Lower leg skin (tissue), 4 donors: ENCODE data around the gene SNRNP200. TPM values are rescaled to one million over a fixed set of nuclear protein-coding genes. Genes with fewer than 3 reads are reported as not detected.
"Not testable (repeated sequence)": the region's sequence is repeated elsewhere in the genome, so short reads cannot be mapped to it uniquely, and the experiment has no call there.

ENCODE experiments used
- DNase-seq, 2 donors: peaks; one replicate each; pipeline ENCODE4 v3.0.0-alpha.2; 2019; ENCODE audit warnings: low spot score in 2 of 2
- H3K4me3 ChIP-seq: fragments of 200-600 bp; sonication (generic); 2 replicates; pipeline ENCODE4 v1.5.1; 2017; ENCODE audit warnings: mild to moderate bottlenecking, low read depth; ENCODE audit not compliant: poor library complexity, severe bottlenecking
- POLR2A ChIP-seq, 2 donors: fragments of 450-650 bp; IDR thresholded peaks; one replicate each; pipeline ENCODE4 v1.6.1; 2016 to 2017; ENCODE audit warnings: antibody characterized with exemption in 2 of 2, mild to moderate bottlenecking in 1 of 2, moderate library complexity in 1 of 2
- WGBS, 2 donors: methylation state at CpG; one replicate each; pipeline ENCODE4 v1.1.5; 2018; 5-methylcytosine and 5-hydroxymethylcytosine counted together
- intact Hi-C: fragments of 100-400 bp; cut with DNase I; formaldehyde crosslinking; loops from one replicate; pipeline ENCODE4 v1.15.0; 2023; ENCODE audit warnings: low total_unique reads
- total RNA-seq, 4 donors: library from RNA; depleted of rRNA; stranded (reverse); fragments of >200 nt; gene quantifications; one replicate each; pipeline ENCODE4 v1.1.0, GENCODE V29; 2016
- TF ChIP-seq, protein P1 (sequence below), 3 donors: fragments of 450-650 bp; IDR thresholded peaks; one replicate each; pipeline ENCODE4 v1.5.1; 2016; ENCODE audit warnings: antibody characterized with exemption in 3 of 3, mild to moderate bottlenecking in 3 of 3, moderate library complexity in 2 of 3

SNRNP200 gene
- total RNA-seq, 4 donors from 2014 or later = 73.4 to 94.0 (median 87.5) TPM

DNA sequence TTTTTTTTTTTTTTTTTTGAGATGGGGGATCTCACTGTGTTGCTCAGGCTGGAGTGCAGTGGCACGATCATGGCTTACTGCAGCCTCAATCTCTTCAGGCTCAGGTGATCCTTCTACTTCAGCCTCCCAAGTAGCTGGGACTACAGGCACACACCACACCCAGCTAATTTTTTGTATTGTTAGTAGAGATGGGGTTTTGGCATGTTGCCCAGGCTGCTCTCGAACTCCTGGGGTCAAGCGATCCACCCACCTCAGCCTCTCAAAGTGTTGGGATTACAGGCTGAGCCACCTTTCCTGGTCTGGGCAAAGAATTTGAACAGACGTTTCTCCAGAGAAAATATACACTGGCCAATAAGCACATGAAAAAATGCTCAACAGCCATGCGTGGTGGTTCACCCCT is 2.9 kb upstream of the SNRNP200 start:
- DNase-seq = no peak
- intact Hi-C loops = no loop called here
- WGBS, 2 donors = 75 to 81% methylated on average over 5 of the region's 5 CpGs
- TF ChIP-seq, protein P1, sequence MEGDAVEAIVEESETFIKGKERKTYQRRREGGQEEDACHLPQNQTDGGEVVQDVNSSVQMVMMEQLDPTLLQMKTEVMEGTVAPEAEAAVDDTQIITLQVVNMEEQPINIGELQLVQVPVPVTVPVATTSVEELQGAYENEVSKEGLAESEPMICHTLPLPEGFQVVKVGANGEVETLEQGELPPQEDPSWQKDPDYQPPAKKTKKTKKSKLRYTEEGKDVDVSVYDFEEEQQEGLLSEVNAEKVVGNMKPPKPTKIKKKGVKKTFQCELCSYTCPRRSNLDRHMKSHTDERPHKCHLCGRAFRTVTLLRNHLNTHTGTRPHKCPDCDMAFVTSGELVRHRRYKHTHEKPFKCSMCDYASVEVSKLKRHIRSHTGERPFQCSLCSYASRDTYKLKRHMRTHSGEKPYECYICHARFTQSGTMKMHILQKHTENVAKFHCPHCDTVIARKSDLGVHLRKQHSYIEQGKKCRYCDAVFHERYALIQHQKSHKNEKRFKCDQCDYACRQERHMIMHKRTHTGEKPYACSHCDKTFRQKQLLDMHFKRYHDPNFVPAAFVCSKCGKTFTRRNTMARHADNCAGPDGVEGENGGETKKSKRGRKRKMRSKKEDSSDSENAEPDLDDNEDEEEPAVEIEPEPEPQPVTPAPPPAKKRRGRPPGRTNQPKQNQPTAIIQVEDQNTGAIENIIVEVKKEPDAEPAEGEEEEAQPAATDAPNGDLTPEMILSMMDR (IDR thresholded peaks at IDR 0.05) = no peak
- no peak for TF ChIP-seq POLR2A (IDR thresholded peaks at IDR 0.05)
- H3K4me3 ChIP-seq = no peak overlapping the region

DNA sequence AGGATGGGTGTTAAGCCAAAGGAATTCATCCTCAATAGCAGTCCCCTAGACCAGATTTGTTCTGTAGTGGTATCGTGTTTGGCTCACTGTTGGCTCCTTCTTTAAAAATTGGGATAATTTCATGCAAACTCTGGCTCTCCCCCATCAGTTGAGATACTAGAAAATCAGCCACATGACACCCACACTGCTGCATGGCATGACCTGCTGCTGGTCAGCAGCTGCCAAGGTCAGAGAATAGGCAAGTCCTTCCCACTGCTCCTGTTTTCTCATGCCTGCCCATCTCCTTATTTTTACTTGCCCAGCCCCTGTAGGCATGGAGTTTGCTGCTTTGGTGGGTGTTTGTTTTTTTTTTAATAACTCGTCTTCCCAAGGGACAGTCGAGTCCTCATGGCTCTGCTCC is 1.0 kb upstream of the SNRNP200 start:
- 90% methylated on average over 3 of the region's 3 CpGs for WGBS, 2 donors
- TF ChIP-seq POLR2A (IDR thresholded peaks at IDR 0.05) = no peak
- TF ChIP-seq, protein P1 (IDR thresholded peaks at IDR 0.05) = no peak
- H3K4me3 ChIP-seq = no peak overlapping the region
- intact Hi-C loops = no loop called here
- no peak for DNase-seq

DNA sequence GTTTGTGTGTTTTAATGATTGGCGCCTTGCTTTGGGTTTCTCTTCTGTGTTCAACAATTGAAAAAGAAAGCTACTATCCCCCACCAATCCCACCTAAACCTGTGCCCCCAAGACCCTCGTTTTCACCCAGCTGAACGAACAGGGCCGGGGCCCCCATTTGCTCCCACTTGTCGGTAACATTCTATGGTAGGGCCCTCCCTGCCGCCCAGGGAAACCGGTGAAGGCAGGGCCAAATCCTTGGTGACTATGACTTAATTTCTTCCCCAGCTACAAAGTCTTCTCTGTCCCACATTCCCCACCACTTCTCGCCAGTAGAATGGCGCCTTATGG is 598 bp upstream of the SNRNP200 start:
- TF ChIP-seq, protein P1 (IDR thresholded peaks at IDR 0.05) = no peak
- TF ChIP-seq POLR2A (IDR thresholded peaks at IDR 0.05) = no peak
- intact Hi-C loops = no loop called here
- peak overlapping the region; percentile 84 for H3K4me3 ChIP-seq
- no peak for DNase-seq
- WGBS, 2 donors = 20 to 26% methylated on average over 9 of the region's 9 CpGs

DNA sequence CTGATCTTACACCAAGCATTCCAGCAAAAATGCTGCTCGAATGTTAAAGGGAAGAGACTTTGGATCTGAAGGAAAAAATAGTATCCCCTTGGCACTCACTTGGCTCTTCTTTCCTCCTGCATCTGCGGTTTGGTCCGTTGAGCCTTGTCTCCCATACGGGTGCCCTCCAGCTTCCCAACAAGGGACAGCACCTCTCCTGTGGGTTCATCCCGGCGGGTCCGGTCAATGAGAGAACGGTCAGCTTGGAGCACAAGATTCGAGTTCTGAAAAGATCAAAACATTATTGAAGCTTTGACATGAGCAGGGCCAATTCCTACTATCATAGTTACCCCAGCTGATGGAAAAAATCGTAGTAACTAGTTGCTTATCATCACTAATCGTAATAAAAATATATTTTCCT is 740 bp downstream of the SNRNP200 start:
- TF ChIP-seq, protein P1 (IDR thresholded peaks at IDR 0.05) = no peak
- TF ChIP-seq POLR2A (IDR thresholded peaks at IDR 0.05) = no peak
- WGBS, 2 donors = 67 to 75% methylated on average over 11 of the region's 11 CpGs
- peak overlapping the region; percentile 84 for H3K4me3 ChIP-seq
- intact Hi-C loops = no loop called here
- no peak for DNase-seq

DNA sequence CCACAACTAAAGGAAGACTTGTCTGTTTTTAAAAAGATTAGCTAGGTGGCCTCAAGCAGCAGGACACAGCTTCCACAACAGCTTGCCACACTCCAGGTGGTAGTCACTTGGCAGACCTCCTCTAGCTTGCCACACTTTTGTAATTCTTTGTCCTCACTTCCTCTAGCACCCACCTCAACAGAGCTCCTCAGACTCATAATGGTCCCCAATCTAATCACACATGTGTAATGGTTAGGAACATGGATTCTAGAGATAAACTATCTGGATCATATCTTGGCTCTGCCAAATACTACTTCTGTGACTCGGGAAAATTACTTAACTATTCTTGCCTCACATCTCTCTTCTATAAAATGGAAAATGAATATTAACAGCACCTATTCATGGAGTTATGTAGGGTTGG is 3.5 kb downstream of the SNRNP200 start:
- TF ChIP-seq, protein P1 (IDR thresholded peaks at IDR 0.05) = no peak
- TF ChIP-seq POLR2A (IDR thresholded peaks at IDR 0.05) = no peak
- intact Hi-C loops = no loop called here
- no peak overlapping the region for H3K4me3 ChIP-seq
- 74 to 81% methylated on average over 1 of the region's 1 CpG for WGBS, 2 donors
- DNase-seq = no peak

DNA sequence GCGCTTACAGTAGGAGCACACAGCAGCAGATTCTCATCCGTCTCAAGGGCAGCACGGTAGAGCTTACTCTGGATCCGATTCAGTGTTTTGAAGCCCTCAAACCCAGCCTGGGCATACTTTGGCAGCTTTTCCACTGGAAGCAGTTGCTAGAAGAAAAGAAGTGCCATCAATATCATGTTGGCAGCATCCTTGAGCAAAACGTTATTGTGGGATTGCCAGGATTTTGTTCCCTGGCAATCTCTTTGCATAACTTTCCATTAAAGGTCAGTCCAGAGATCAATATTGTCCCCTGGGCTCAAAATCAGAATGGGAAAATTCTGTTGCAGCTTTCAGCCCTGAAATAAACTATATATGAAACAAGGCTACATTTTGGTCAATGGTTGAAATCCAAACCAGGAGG is 8.4 kb downstream of the SNRNP200 start:
- H3K4me3 ChIP-seq = no peak overlapping the region
- no peak for DNase-seq
- 81 to 82% methylated on average over 5 of the region's 5 CpGs for WGBS, 2 donors
- intact Hi-C loops = no loop called here
- TF ChIP-seq, protein P1 (IDR thresholded peaks at IDR 0.05) = no peak
- TF ChIP-seq POLR2A (IDR thresholded peaks at IDR 0.05) = no peak

DNA sequence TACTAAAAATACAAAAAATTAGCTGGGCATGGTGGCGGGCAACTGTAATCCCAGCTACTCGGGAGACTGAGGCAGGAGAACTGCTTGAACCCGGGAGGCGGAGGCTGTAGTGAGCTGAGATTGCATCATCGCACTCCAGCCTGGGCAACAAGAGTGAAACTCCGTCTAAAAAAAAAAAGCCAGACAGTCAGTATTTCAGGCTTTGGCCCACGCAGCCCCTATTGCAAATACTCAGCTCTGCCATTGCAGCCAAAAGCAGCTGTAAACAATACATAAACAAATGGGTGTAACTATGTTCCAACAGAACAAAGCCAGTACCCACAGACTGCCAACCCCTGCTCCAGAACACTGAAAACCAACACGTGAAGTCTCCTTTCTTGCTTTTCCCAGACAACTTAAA is 11.1 kb downstream of the SNRNP200 start:
- DNase-seq, intact Hi-C loops, H3K4me3 ChIP-seq: not testable (repeated sequence)
- WGBS, 2 donors = 84% methylated on average over 8 of the region's 8 CpGs
